HG03469 (cell line): ENCODE measurements around the gene SERPINB1.

Experiments used
- ATAC-seq: cut with Tn5 transposase; IDR thresholded peaks from one replicate; pipeline ENCODE4 v1.9.1; 2021; ENCODE audit warnings: mild to moderate bottlenecking, moderate library complexity, moderate number of reproducible peaks; ENCODE audit not compliant: unreplicated experiment

SERPINB1 gene

DNA sequence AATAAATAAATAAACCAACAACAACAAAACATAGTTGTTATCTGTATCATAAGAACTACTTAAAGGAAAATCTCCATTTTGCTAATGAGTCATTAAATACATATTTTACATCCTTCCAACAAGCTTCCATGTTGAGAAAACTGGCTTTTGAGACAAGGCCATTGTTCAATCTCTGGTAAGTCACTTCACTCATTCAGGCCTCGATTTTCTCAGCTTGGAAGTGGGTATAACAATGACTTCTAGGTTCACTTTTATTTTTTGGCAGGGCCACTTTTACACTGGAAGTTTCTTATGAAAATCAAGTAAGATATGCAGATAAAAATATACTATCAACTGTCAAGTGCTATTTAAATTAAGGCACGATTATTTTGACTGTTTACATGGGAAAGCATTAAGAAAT lies 46.5 kb downstream of the SERPINB1 start:
- ATAC-seq: no peak

DNA sequence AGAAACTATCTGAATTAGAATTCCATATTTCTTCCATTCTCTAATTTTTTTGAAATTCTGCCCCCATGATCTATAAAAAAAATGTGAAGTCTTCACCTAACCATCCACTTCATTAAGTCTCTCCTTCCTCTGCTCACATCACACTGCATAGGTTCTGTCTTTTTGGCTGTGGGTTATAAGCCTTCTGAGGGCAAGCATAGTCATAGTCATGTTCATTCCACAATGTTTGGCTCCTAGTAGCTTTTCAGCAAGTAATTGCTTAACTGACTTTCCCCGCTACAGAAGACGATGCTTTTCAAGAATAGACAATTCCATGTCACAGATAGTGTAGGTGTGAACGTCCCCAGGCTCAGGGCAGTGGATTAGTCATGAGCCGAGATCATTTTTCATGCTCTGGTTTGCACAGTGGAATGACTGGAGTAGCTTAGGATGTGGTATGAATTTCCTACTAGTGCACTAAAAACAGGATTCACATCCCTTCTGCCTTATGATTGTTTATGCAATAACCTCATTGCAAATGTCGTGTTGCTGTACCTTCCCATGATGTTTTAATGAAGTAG lies 47.4 kb downstream of the SERPINB1 start:
- no peak for ATAC-seq

DNA sequence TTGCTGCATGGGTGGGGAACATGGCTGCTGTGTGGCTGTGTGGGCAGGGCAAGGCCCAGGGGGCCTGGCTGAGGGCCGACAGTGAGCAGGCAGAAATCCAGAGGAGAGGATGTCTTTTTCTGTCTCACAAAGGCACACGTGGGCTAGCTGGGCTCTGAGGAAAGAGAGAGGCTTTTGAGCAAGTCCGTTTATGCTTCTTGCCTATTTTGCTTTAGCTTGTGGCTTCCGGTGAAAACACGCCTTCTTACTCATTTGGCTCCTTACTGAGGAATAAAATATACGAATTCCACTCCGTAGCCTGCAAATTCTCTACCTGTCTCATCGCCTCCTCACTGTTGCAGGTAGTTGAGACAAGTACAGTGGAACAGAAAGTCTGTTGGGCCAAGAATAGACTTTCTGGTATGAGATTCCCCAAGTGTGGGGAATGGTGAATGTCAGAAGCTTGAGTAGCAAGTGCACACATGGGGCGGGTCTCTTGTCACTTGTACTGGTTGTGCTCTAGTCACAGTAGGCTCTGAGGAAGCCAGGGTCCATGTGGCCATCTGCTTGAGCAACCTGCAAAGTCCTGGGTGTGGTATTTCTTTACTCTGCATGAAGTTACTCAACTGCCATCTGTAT lies 48.0 kb downstream of the SERPINB1 start:
- no peak for ATAC-seq

DNA sequence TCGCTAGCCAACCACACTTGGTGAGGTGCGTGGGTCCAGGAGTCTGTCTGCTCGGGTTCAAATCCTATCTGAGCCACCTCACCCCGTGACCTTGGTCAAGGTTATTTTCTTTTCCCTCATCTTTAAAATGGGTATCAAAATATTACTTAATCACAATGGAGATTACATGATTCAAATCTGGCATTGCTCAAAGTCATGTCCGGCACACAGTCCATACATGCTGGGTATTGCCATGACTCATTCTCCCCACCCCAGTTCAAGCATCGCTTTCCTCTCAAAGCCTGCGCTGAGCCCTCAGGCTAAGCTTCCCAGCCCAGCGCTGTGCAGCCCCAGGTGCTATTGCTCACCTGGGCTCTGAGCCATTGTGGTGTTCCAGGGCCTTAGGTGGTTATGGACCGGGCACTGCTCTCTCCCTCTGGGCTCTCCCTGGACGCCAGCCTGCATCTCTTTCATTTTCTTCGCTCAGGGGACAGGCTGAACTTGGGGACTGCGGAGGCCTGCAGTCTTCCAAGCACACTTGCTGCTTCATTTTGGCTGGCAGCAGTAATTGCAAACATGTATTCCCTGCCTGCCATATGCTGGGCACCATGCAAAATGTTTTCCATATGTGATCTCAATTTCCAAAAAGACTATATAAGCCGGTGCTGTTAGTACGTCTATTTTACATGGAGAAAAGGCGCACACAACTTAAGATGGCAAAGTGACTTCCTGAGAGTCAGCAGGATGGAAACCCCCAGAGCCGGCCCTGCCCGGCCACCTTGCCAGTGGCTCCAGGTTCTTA lies 49.1 kb downstream of the SERPINB1 start:
- ATAC-seq: no peak

DNA sequence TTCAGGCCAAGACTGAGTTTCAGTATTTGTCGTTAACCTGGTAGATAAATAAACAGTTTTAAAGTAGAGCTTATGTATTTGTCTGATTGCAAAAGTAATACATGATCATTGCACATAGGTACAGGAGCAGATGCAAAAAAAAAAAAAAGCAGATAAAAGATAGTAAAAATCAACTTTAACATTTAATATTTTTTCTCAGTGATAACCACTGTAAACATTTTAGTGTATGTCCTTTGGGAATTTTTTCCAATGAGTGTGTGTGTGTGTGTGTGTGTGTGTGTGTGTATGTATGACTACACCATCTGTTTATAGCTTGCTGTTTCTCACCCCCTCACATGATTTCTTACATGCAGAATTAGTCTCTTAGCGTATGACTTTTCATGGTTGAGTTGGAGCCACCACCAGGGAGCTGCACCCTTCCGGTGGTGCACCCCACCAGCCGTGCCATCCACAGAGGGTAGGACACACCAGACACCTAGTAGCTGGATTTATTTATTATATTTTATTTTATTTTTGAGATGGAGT lies 50.2 kb downstream of the SERPINB1 start:
- ATAC-seq: no peak

DNA sequence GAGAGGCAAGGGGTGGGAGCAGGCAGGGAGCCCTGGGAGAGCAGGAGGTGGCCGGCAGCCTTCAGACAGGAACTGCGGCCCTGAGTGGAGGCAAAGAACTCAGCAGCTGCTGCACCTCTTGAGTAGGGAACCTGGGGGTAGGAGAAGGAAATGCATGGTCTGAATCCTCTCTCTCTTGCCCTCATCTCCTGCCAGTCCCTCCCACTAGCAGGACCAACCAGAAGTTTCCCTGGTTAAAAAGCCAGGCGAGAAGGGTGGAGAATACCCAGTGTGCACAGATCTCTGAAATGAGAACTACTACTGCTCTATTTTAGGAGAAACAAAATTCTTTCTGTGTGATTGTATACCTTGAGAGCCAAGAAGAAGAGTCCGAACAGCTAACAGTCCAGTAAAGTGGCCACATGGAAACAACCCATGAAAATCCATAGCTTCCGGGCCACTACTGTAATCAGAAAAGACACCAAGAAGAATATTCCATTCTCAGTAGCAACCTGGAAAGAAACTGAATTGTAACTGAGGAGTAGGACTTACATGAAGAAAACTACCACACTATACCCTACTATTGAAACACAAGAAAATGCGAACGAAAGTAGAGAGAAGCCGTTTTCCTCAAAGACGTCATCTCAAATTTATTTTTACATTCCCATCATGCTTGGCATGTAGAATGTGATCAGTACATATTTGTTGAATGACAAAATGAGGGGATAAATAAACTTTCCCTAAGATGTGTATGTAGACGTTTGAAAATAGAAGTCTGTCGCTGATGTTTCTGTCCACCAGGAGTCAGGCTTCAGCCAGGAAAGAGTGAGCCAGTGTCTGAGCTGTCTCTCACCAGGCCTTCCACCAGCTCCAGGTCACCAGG lies 50.8 kb downstream of the SERPINB1 start:
- ATAC-seq: no peak

DNA sequence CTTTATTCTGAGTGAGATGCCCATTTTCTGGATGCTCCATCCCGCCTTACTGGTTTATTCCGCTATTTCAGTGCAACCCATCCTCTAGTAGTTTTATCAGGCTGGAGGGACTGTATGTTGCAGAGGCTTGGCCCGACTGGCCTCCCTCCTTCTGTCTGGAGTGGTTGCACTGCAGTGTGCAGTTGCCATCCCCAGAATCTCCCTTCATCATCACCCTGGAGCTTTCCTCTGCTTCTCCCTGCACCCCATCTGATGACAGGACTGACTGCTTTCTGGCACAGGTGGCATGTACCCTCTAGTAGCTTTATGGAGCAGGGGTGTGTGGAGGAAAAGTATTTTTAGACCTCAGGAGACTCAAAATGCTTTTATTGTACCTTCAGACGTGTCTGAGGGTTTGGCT lies 55.4 kb downstream of the SERPINB1 start:
- no peak for ATAC-seq

DNA sequence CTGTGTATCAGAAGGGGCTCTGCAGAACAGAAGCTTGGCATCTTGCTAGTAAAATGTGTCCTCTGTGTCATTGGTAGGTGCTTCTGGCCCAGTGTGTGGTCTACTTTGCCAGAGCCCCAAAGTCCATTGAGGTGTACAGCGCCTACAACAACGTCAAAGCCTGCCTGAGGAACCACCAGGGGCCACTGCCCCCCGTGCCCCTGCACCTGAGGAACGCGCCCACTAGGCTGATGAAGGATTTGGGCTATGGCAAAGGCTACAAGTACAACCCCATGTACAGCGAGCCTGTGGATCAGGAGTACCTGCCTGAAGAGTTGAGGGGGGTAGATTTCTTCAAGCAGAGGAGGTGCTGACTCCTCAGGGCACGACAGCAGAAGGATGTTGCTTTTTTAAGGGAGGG lies 56.7 kb downstream of the SERPINB1 start:
- ATAC-seq: no peak

DNA sequence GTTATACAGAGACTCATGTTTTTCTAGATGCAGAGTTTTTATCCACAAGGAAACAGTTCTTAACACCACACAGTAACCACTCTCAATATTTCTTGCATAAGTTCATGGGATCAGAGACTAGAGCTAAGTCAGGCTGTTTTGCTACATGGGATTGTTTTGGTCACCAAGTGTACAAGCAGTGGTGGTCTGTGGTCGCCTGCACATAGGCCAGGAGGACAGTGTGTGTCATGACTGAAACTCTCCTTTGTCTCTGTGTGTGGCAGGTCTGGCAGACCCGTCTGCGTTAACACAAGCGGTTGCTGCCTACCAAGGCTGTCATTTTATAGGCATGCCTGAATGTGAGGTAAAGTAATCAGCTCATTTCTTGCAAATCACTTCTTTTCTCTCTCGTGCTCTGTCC lies 57.6 kb downstream of the SERPINB1 start:
- ATAC-seq: no peak

DNA sequence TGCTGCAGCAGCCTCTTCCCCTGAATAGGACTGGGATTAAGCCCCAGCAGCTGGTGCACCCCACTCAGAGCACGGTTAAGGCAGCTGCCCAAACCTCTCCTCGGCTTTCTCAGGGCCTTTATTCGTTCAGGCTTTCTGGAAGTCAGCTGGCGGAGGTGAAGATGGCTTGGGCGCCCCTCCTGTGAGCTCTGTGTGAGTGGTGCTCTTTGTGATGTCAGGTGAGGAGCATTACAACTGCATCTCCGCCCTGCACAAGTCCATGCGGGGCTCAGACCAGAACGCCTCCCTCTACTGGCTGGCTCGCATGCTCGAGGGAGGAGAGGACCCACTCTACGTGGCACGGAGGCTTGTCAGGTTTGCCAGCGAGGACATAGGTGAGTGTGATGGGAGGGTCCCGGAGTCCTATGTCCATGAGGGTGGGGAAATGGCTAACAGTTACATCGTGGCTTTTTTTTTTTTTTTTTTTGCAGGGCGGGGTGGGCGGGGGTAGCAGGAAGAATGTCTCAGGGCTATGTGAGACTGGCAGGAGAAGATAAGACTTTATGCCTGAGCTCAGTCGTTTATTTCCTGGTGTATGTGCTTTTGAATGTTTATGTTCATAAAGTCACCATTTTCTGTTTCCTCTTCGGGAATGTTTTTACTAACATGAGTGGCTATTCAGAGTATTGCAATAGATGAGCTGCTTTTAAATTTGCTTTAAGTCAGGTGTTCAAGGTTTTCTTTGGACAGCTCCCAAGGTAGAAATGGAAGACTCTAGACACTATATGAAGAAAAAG lies 58.3 kb downstream of the SERPINB1 start:
- ATAC-seq: no peak

DNA sequence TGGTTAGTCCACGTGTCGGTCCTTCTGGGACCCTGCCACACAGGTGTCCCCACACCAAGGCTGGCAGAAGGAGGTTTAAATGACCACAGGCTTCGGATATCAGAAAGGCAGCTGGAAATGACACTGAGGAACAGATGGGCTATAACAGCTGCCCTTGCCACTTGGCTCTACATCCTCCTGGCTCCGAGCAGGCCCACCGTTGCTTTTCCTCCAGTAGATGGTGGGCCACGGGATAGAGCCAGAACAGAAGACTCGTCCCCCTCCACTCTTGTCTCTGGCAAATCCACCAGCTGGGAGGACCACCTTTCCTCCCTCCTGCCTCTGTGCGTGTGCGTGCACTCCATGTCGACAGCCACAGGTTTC lies 58.9 kb downstream of the SERPINB1 start:
- ATAC-seq: no peak

DNA sequence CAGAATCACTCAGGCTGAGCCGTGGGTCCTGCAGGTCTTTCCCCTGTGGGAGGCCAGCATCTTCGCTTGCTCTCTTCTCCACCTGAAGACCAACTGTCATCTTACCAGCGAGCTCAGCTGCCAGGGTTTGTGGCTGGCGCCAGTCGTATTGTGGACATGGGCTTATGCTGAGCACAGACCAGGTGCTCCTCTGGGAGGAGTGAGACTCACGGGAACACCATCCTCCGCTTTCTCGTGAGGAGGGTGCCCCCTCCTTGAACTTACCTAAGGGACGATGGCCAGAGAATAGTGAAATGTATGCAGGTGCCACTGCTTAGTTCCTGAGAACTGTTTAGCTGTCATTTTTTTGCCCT lies 59.3 kb downstream of the SERPINB1 start:
- no peak for ATAC-seq
